OCI-LY7 (cell line): ENCODE measurements around the gene POPDC3.

Source experiments
- CTCF ChIP-seq: fragments of 200-600 bp; sonication (generic); conservative IDR thresholded peaks from 2 replicates; pipeline ENCODE4 v1.5.1; 2014; ENCODE audit warnings: mild to moderate bottlenecking, antibody characterized with exemption, low read length, moderate library complexity, mixed read lengths
- EZH2phosphoT487 ChIP-seq: fragments of 200-600 bp; sonication (generic); IDR thresholded peaks from 2 replicates; pipeline ENCODE4 v1.6.1; 2018; ENCODE audit warnings: low read depth, borderline replicate concordance, mild to moderate bottlenecking, mixed run types, antibody characterized with exemption, low read length, moderate library complexity, mixed read lengths

DNA sequence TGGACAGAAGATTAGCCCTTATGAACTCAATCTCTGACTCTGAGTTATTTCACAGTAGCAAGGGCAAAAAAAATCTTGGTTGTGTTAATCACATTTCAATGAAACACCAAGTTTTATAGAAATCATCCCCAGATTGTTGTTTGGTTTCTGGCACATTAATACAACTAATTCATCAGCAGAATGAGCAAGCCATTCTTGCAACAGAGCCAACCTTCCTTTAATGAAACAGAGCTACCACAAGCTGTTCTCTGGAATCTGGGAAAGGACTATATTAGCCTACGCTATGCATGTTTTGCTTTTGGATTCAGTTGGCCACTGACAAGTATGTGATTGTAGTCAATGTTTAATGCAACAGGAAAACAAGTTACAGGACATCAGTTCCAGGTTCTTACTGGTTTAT, 13.8 kb upstream of the POPDC3 start:
- no peak for TF ChIP-seq CTCF
- TF ChIP-seq EZH2phosphoT487: no peak
